HCT116 (cell line): ENCODE data around the gene AATF. TPM values are rescaled to one million over a fixed set of nuclear protein-coding genes. Genes with fewer than 3 reads are reported as not detected.
A peak's percentile ranks its signal among the peaks of the same experiment; 100 is the strongest.

Experiments used
- ATAC-seq: fragments of 200-7000 bp; cut with Tn5 transposase; 2 replicates; pipeline ENCODE4 v1.9.1; 2020; ENCODE audit warnings: mild to moderate bottlenecking, moderate library complexity
- BruUV-seq: library from RNA; stranded (reverse); fragments of 400-500 nt; replicated peaks from 2 replicates; lab custom pipeline; 2021; lab: Mats Ljungman, UMichigan
- CTCF ChIA-PET: fragments of 300-600 bp; sonication (Branson Sonifier 250); formaldehyde crosslinking; loops from one replicate; lab custom pipeline; 2021; ENCODE audit warnings: antibody characterized with exemption; lab: Charles Lee
- POLR2A ChIA-PET: fragments of 300-600, 350-600 bp; sonication (Branson Sonifier 250); formaldehyde crosslinking; loops from one replicate; lab custom pipeline; 2021; ENCODE audit warnings: antibody characterized with exemption; lab: Charles Lee
- RAD21 ChIA-PET, 2 experiments: fragments of 300-600 bp; sonication (Branson Sonifier 250); formaldehyde crosslinking; loops; one replicate each; lab custom pipeline; 2023; ENCODE audit warnings: low total read pairs in 2 of 2; ENCODE audit not compliant: uncharacterized antibody in 2 of 2, unreplicated experiment in 2 of 2, low non-redundant PET in 1 of 2; lab: Charles Lee
- DNase-seq: peaks from one replicate; pipeline ENCODE4 v3.0.0-alpha.2; 2010; ENCODE audit warnings: low read depth, low spot score
- H2AFZ ChIP-seq: fragments of 200-600 bp; shearing (Covaris generic), sonication (generic); 2 replicates; pipeline ENCODE4 v1.6.1; 2017; ENCODE audit warnings: low read depth, mixed run types, mixed read lengths, antibody characterized with exemption, low read length; ENCODE audit not compliant: poor library complexity, severe bottlenecking
- H3K27ac ChIP-seq: 2 replicates; pipeline ENCODE4 v1.5.1; 2012; ENCODE audit warnings: low read depth, low read length
- H3K27me3 ChIP-seq: fragments of 200-600 bp; sonication (generic); 2 replicates; pipeline ENCODE4 v1.6.1; 2016; ENCODE audit warnings: mixed run types, low read length, mixed read lengths; ENCODE audit not compliant: insufficient read depth
- H3K36me3 ChIP-seq, 2 experiments: fragments of 200-500 bp in 1 of 2; fragments of 200-600 bp in 1 of 2; sonication (Bioruptor generic) in 1 of 2; sonication (generic) in 1 of 2; 2 replicates each; pipeline versions ENCODE4 v1.5.1 to v1.6.1; 2014 to 2016; ENCODE audit warnings: low read length in 2 of 2, inconsistent platforms in 1 of 2, mixed read lengths in 1 of 2, mixed run types in 1 of 2; ENCODE audit not compliant: insufficient read depth in 2 of 2, control insufficient read depth in 1 of 2
- H3K4me1 ChIP-seq, 2 experiments: fragments of 200-600 bp in 1 of 2; sonication (generic) in 1 of 2; 2 replicates each; pipeline versions ENCODE4 v1.5.1 to v1.6.1; 2012 to 2017; ENCODE audit warnings: low read length in 2 of 2, inconsistent platforms in 1 of 2, mild to moderate bottlenecking in 1 of 2, mixed read lengths in 1 of 2, mixed run types in 1 of 2, moderate library complexity in 1 of 2; ENCODE audit not compliant: insufficient read depth in 2 of 2, control insufficient read depth in 1 of 2
- H3K4me2 ChIP-seq: fragments of 200-600 bp; sonication (generic); 2 replicates; pipeline ENCODE4 v1.6.1; 2017; ENCODE audit warnings: mixed run types, low read length, mixed read lengths
- H3K4me3 ChIP-seq, 2 experiments: fragments of 200-600 bp in 1 of 2; sonication (generic) in 1 of 2; replicated peaks in 1 of 2; 2 replicates each; pipeline ENCODE4 v1.5.1; 2011 to 2016; ENCODE audit warnings: low read length in 2 of 2, control low read depth in 1 of 2, low read depth in 1 of 2, mild to moderate bottlenecking in 1 of 2, mixed read lengths in 1 of 2, mixed run types in 1 of 2
- H3K79me2 ChIP-seq: fragments of 200-600 bp; sonication (generic); 2 replicates; pipeline ENCODE4 v1.6.1; 2017; ENCODE audit warnings: mild to moderate bottlenecking, mixed run types, low read length, moderate library complexity, mixed read lengths; ENCODE audit not compliant: insufficient read depth
- H3K9ac ChIP-seq: fragments of 200-600 bp; sonication (generic); 2 replicates; pipeline ENCODE4 v1.6.1; 2016; ENCODE audit warnings: low read length, mixed read lengths
- H3K9me2 ChIP-seq: fragments of 200-600 bp; sonication (generic), shearing (Covaris generic); 2 replicates; pipeline ENCODE4 v1.6.1; 2017; ENCODE audit warnings: mixed run types, mild to moderate bottlenecking, moderate library complexity; ENCODE audit not compliant: insufficient read depth
- H3K9me3 ChIP-seq, 2 experiments: fragments of 200-500 bp in 1 of 2; fragments of 200-600 bp in 1 of 2; sonication (Bioruptor generic) in 1 of 2; sonication (generic) in 1 of 2; 2 replicates each; pipeline ENCODE4 v1.6.1; 2014 to 2017; ENCODE audit warnings: low read length in 2 of 2, mixed read lengths in 2 of 2, inconsistent platforms in 1 of 2, low read depth in 1 of 2, mild to moderate bottlenecking in 1 of 2, mixed run types in 1 of 2, moderate library complexity in 1 of 2; ENCODE audit not compliant: control insufficient read depth in 1 of 2, insufficient read depth in 1 of 2
- H4K20me1 ChIP-seq: fragments of 200-600 bp; sonication (generic), shearing (Covaris generic); 2 replicates; pipeline ENCODE4 v1.6.1; 2017; ENCODE audit warnings: mixed run types, mild to moderate bottlenecking, moderate library complexity; ENCODE audit not compliant: insufficient read depth
- CBX3 ChIP-seq: IDR thresholded peaks from 2 replicates; pipeline ENCODE4 v1.6.1; 2012; ENCODE audit warnings: low read depth
- FOSL1 ChIP-seq: IDR thresholded peaks from 2 replicates; pipeline ENCODE4 v1.6.1; 2012; ENCODE audit warnings: low read depth
- JUND ChIP-seq: IDR thresholded peaks from 2 replicates; pipeline ENCODE4 v1.6.1; 2012
- POLR2A ChIP-seq: IDR thresholded peaks from 2 replicates; pipeline ENCODE4 v1.7.0; 2011; ENCODE audit warnings: borderline replicate concordance; ENCODE audit not compliant: insufficient read depth, insufficient read length; ENCODE audit errors: extremely low read depth
- RAD21 ChIP-seq: IDR thresholded peaks from 2 replicates; pipeline ENCODE4 v1.6.1; 2012; ENCODE audit warnings: low read depth, mild to moderate bottlenecking
- YY1 ChIP-seq: IDR thresholded peaks from 2 replicates; pipeline ENCODE4 v1.6.1; 2011; ENCODE audit warnings: low read length, low read depth, moderate library complexity, mild to moderate bottlenecking; ENCODE audit not compliant: insufficient replicate concordance; ENCODE audit errors: extremely low read depth
- ZFX ChIP-seq: fragments of 450-650 bp; IDR thresholded peaks from 2 replicates; pipeline ENCODE4 v1.6.1; 2017
- ZNF274 ChIP-seq: fragments of 200-500 bp; sonication (Bioruptor generic); IDR thresholded peaks from 2 replicates; pipeline ENCODE4 v1.6.1; 2014; ENCODE audit warnings: mild to moderate bottlenecking, low read depth, low read length, inconsistent platforms
- intact Hi-C: fragments of 100-400 bp; cut with micrococcal nuclease; formaldehyde crosslinking; loops from 2 replicates; pipeline ENCODE4 v1.10.0; 2022
- total RNA-seq: library from RNA; stranded (reverse); gene quantifications from one replicate; pipeline ENCODE4 v1.2.1, GENCODE V29; 2021; ENCODE audit not compliant: unreplicated experiment
- TF ChIP-seq, protein P1 (sequence below), 3 experiments: fragments of 200-600 bp in 1 of 3; sonication (generic) in 1 of 3; IDR thresholded peaks in 2 of 3; conservative IDR thresholded peaks in 1 of 3; 2 replicates each; pipeline ENCODE4 v1.5.1; 2012 to 2017; ENCODE audit warnings: low read depth in 2 of 3, low read length in 2 of 3, antibody characterized with exemption in 1 of 3, borderline replicate concordance in 1 of 3, control low read depth in 1 of 3, mild to moderate bottlenecking in 1 of 3, mixed read lengths in 1 of 3, mixed run types in 1 of 3, moderate library complexity in 1 of 3; ENCODE audit not compliant: insufficient read depth in 1 of 3

AATF gene
- total RNA-seq, 1 experiment from 2014 or later: 105 TPM

DNA sequence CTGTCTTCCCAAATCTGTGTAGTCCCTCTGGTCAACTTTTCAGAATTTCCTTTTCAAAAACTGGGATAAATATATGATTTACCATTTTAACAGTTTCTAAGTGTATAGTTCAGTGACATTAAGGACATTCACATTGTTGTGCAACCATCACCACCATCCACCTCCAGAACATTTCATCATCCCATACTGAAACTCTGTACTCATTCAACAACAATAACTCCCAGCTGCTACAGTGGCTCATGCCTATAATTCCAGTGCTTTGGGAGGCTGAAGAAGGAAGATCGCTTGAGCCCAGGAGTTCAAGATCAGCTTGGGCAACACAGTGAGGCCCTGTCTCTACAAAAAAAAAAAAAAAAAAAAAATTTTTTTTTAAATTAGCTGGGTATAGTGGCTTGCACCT is 131.0 kb downstream of the AATF start:
- no peak for ATAC-seq
- intact Hi-C loops: no loop called here
- H3K36me3 ChIP-seq: no peaks in the 10 kb centered on the region; a peak in 1 of 4 replicates
- no peak for DNase-seq
- H3K9me3 ChIP-seq: no peaks in the 10 kb centered on the region; a peak in 1 of 4 replicates
- no peaks in the 10 kb centered on the region for H4K20me1 ChIP-seq
- no peak overlapping the region for H2AFZ ChIP-seq
- no peak overlapping the region for H3K4me3 ChIP-seq
- no peaks in the 10 kb centered on the region for H3K27me3 ChIP-seq
- TF ChIP-seq RAD21: no peak
- no peak for TF ChIP-seq ZFX
- no peak for TF ChIP-seq FOSL1
- TF ChIP-seq ZNF274: no peak
- TF ChIP-seq YY1: no peak
- no peak for TF ChIP-seq CBX3
- BruUV-seq: no TSS peak
- no peak overlapping the region for H3K9ac ChIP-seq
- ChIA-PET CTCF (no interaction called here), POLR2A (no interaction called here), RAD21 (no interaction called here)
- H3K9me2 ChIP-seq: no peaks in the 10 kb centered on the region
- no peak overlapping the region for H3K27ac ChIP-seq
- no peaks in the 10 kb centered on the region for H3K4me1 ChIP-seq
- no peak overlapping the region for H3K4me2 ChIP-seq
- no peaks in the 10 kb centered on the region for H3K79me2 ChIP-seq

DNA sequence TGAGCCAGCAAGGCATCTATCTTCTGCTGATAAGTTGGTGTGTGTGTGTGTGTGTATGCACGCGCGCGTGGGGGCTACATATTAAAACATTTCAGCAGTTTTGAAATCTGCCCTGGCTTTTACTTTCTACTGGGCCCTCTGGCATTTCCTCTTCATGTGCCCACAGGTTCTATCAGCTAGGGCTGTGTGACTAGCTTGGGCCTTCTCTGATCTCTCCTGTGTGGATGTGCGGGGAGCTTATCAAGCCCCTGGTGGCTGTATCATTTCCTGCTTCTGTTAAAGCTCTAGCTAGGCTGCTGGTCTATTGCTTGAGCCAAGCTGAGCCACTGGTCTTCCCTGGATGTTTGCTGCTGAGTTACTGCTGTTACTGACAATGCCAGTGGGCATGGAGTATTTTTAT is 132.5 kb downstream of the AATF start:
- Histone ChIP-seq H2AFZ (no peak overlapping the region), H3K4me2 (no peak overlapping the region), H3K4me3 (no peak overlapping the region), H3K27me3 (no peaks in the 10 kb centered on the region), H3K79me2 (no peaks in the 10 kb centered on the region), H3K9ac (no peak overlapping the region), H3K9me3 (no peaks in the 10 kb centered on the region; a peak in 1 of 4 replicates), H3K36me3 (peaks cover 3 to 8% of the 10 kb centered on the region in 2 experiments; a peak in 3 of 4 replicates), H3K9me2 (no peaks in the 10 kb centered on the region), H3K4me1 (no peaks in the 10 kb centered on the region), H4K20me1 (no peaks in the 10 kb centered on the region), H3K27ac (no peak overlapping the region)
- RAD21 ChIA-PET: no interaction called here
- TF ChIP-seq ZNF274: no peak
- TF ChIP-seq JUND: no peak
- TF ChIP-seq POLR2A: no peak
- no peak for TF ChIP-seq FOSL1
- TF ChIP-seq, protein P1, sequence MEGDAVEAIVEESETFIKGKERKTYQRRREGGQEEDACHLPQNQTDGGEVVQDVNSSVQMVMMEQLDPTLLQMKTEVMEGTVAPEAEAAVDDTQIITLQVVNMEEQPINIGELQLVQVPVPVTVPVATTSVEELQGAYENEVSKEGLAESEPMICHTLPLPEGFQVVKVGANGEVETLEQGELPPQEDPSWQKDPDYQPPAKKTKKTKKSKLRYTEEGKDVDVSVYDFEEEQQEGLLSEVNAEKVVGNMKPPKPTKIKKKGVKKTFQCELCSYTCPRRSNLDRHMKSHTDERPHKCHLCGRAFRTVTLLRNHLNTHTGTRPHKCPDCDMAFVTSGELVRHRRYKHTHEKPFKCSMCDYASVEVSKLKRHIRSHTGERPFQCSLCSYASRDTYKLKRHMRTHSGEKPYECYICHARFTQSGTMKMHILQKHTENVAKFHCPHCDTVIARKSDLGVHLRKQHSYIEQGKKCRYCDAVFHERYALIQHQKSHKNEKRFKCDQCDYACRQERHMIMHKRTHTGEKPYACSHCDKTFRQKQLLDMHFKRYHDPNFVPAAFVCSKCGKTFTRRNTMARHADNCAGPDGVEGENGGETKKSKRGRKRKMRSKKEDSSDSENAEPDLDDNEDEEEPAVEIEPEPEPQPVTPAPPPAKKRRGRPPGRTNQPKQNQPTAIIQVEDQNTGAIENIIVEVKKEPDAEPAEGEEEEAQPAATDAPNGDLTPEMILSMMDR (IDR thresholded peaks at IDR 0.05 in 2 of 3, conservative IDR thresholded peaks at IDR 0.05 in 1 of 3; ENCODE audit: borderline replicate concordance in 1 of 3, insufficient read depth in 1 of 3, low read depth in 2 of 3, low read length in 2 of 3): 0 out of 6 replicates have a peak, but pooled peaks of 1 of the 3 experiments have one; percentile 10
- CTCF ChIA-PET: no interaction called here
- no TSS peak for BruUV-seq
- intact Hi-C loops: no loop called here
- POLR2A ChIA-PET: no interaction called here
- DNase-seq (no peak), ATAC-seq (peak; percentile 57)
